ENCODE measurements around the gene NOL7.

Gene NOL7

DNA sequence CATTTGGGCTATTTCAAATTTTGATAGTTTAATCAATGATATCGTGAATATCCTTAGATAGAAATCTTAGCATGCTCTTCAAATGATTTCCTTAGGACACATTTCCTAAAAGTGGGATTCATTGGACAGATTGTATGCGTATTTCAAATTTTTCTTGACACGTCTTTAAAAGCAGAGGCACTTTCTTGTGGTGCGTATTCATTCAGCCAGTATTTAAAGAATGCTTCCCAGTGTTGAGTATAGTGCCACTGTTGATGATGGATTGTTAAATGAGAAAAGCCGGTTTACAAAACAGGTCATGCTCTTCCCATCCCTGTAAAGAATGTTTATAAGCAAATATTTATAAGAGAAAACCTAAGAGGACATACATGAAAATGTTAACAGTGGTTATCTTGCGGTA is 15.1 kb upstream of the NOL7 start:
- no peak for DNase-seq

DNA sequence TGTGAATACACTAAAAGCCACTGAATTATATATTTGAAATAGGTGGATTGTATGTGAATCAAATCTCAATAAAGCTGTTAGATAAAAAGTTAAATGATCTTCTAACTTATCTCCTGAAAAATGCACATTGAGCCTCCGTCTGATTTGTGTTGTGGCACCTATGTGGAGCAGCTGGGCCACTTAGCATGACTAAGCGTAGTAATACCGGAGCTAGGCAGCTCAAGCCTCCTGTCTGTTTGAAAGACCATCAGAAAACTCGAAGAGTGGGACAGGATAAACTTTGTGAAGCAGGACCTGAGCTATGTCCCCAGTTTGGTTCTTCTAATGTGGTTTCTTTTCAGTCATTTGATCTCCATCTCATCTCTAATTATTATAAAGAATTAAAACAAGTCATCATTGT is 11.0 kb upstream of the NOL7 start:
- no peak for DNase-seq

DNA sequence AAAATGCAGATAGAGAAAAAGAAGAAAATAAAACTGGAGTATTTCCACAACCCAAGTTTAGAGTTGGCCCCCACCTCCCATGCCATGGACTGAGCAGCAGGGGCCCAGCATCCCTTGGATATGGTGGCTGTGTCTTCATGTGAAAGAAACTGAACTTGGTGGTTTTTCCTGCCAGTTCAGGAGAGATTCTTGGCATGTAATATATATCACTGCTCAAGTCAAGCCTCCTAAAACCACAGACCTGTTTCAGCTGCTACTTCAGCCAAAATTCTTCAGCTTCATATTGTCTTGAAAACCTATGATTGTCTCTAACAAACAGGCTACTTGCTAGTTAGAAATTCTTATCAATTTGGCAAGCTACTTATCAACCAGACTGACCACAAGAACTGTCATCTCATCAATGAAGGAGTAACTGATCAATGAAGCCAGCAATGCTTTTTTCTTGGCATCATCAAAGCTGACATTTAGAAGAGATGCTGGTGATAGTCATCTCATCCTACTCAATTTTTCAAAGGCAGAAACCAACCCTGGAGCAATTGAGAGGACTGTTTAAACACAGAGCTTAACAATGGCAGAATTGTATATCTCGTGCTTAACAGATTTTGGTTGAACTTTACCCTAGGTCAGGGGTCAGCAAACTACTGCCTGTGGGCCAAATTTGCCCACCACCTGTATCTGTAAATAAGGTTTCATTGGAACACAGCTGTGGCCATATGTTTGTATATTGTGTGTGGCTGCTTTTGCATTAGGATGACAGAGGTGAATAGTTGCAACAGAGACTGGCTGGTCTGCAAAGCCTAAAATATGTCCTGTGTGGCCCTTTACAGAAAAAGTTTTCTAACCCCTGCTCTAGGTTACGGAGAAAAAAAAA is 10.4 kb upstream of the NOL7 start:
- DNase-seq = no peak

GRCh38 chr6:13605634-13606033 is 9.5 kb upstream of the NOL7 start:
- no peak for DNase-seq

DNA sequence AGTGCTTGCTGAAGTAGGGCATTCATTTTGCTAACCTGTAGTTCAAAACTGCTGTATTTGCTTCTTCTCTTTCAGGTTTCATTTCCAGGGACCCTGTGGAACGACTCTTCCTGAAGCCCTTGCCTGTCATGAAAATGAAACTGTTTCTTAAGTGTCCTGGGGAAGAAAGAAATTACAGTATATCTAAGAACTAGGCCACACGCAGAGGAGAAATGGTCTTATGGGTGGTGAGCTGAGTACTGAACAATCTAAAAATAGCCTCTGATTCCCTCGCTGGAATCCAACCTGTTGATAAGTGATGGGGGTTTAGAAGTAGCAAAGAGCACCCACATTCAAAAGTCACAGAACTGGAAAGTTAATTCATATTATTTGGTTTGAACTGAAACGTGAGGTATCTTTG is 3.4 kb upstream of the NOL7 start:
- DNase-seq = no peak

DNA sequence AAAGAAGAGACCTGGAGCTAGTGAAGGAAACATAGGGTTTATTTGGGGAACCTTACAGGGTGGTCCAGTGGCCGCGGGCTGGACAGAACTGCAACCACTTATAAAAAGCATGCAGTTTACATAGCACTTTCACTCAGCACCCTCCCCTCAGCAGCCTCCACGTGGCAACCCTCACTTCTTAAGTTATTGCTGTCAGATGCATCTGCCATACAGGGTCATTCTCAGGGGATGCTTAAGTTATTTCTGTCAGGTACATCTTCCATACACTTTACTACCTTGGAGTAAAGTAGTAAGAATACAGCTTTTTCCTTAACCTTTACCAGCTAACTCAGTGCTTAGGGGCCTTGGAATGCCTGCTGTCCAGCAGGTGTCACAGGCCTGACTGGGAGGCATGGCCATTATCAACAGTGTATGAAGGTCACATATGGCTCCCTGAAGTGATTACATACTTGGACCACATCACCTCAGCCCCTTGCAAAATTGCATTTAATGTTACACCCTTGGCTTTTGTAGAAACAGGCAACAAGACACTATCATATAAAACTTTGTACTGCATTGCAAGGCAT is 2.0 kb upstream of the NOL7 start:
- no peak for DNase-seq

DNA sequence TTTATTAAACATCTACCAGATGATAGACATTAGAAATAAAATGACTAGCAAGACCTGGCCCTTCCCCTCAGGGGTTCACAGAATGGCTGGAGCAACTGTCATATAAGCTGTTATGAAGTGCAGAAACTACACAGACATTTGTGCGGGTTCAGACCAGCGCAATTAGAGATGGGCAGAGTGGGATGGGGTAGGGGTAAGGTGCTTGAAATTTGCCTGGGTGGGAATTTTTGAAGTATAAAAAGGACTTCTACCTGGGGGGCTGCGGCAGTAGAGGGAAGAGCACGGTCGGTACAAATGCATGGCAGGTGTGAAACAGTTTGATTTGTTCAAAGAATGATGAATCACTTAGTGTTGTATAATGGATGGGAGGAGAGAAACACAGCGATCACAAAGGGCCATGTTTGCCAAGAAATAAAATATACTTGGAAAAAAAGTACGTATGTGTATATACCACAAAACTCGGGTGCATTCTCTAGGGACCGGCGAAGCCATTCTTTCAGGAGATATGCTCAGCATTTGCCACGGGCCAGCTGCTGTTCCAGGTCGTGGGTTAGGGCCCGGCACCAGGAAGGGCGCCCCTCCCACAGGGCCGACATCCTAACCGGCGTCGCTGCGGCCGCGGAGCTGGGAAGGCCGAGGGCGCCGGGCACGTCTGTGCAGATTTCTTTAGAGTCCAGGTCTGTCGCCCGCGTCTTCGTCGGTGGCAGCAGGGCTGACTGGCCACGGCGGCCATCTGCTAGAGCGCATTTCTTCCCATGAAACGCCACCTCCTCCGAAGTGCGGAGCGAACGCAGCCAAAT is 809 bp upstream of the NOL7 start:
- peak; percentile 30 for DNase-seq

GRCh38 chr6:13615792-13616120 is 621 bp downstream of the NOL7 start:
- DNase-seq = no peak

GRCh38 chr6:13617066-13617465 is 1.9 kb downstream of the NOL7 start:
- no peak for DNase-seq

GRCh38 chr6:13624871-13625288 is 9.7 kb downstream of the NOL7 start:
- peak; percentile 40 for DNase-seq

DNA sequence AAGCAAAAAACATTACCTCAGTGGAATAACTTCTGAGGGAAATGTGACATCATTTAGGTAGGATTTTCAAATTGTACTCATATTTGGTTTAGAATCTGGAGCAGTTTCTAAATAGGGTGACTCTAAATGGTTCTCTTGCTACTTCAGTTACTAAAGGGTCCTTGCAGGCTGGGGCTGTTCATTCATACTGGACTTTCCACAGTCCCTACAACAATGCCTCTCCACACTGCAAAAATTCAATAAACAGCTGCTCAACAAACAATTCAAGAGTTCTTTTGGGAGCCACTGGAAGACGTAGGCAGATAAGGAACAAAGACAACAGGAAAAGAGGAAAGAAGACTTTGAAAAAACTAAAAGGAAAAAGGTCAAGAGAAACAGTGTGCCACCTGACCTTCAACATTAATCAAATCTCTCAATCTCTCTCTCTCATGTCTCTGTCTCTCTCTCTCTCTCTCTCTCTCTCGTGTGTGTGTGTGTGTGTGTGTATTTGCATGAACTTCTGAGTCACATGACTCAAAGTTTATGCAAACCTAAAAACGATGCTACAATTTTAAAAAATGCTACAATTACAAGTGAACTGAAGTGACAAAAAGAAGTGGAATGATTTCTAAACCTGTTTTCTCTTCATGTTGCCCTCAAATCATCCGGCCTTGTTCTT is 14.5 kb downstream of the NOL7 start:
- no peak for DNase-seq

DNA sequence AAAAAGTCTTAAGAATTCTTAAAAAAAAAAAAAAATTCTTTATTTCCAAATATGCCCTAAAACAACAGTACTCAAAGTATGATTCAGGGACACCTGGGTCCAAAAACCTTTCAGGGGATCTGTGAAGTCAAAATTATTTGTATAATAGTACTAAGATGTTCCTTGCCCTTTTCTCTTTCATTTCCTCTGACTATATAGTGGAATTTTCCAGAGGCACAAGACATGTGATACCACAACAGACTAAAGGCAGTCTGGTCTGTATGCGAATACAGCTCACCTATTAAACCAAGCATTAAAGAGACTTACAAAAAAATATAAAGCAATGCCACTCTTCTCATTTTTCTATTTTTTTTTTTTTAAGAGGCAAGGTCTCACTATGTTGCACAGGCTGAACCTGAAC is 15.4 kb downstream of the NOL7 start:
- no peak for DNase-seq

GRCh38 chr6:13633343-13633742 is 18.2 kb downstream of the NOL7 start:
- no peak for DNase-seq

DNA sequence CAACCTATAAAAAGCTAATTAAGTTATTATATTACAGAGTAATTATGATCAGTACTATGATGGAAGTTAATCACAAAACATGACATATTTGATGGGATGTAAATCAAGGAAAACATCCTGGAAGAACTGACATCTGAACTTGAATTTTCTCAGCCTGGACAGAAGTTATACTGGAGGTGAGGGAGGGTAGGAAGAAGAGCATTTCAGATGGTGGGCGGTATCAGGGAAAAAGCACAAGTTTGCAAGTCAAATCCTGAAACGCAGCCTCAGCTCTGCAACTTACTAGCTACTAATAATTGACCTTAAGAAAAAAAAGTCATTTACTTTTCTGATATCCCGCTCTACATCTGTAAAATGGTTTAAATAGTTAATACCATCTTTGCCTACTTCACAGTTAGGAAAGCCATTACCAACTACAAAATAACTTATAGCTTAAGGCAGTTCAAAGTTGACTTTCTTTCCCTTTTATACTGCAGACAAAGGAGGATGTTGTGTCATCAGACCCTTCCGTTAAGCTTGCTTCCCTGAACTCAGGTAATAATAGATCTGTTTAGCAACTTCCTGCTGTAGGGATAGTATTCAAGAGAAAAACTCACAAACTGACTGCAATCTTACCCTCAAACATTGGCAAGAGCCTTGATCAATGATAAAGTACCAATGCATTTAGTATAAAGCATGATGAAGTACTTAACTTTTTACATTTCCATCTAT is 21.0 kb downstream of the NOL7 start:
- DNase-seq = no peak

GRCh38 chr6:13638014-13638413 is 22.9 kb downstream of the NOL7 start:
- no peak for DNase-seq

GRCh38 chr6:13638626-13639025 is 23.5 kb downstream of the NOL7 start:
- DNase-seq = no peak

GRCh38 chr6:13641315-13641714 is 26.2 kb downstream of the NOL7 start:
- DNase-seq = no peak

DNA sequence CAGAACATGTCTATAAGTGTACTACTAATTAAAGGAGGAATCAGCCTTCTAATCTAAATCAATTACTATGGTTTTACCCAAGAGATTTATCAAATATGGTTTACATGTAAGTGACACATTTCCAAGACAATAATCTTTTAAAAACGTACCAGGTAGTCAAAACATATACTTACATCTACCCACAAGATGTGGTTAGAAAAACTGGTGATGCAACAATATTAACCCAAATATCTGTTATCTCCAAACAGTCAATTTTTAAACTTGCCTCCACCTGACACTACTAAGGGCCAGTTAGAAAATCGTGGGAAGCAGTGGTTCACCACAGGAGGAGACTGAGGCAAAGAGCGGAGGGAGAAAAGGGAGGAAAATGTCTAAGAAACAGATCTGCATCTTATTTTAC is 28.0 kb downstream of the NOL7 start:
- no peak for DNase-seq

GRCh38 chr6:13648850-13649249 is 33.7 kb downstream of the NOL7 start:
- DNase-seq = no peak

GRCh38 chr6:13649393-13649792 is 34.3 kb downstream of the NOL7 start:
- DNase-seq = no peak

GRCh38 chr6:13653296-13653695 is 38.2 kb downstream of the NOL7 start:
- no peak for DNase-seq

- DNase-seq = no peak
These were observed 39.4 kb downstream of the NOL7 start for GRCh38 chr6:13654496-13654895.

- DNase-seq = no peak
These were observed 40.6 kb downstream of the NOL7 start for GRCh38 chr6:13655700-13656099.
